ENCODE data around the gene CEP350. TPM values are rescaled to one million over a fixed set of nuclear protein-coding genes. Genes with fewer than 3 reads are reported as not detected.

CEP350 gene
- total and polyA plus RNA-seq, 2 of the 4 experiments (the other 2 are of a cell fraction): 5.0 to 36.4 TPM

DNA sequence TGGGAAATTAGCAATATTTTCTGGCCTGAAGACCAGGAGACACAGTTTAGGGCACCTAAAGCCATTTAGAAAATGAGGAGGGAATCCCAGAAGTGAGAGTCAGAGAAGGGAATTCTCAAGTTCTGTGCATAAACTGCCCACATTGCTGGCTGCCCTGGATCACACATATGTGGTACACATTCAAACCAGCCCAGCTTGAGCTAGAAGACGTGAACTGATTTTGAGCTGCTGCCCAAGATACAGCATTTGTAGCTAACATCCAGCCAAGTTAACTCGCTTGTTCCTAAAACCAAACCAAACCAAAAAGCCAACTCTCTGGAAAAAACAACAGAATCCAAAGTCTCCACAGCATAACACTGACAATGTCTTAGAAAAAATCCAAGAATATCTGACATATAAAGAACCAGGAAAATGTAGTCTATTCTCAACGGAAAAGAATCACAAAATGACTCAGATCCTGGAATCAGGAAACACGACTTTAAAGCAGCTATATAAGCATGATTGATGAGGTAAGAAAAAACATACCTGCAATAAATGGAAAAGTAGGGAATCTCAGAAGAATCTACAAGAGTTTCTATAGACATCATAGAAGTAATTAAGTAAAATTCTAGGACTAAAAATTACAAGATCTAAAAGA is 181.8 kb downstream of the CEP350 start:
- Histone ChIP-seq H4K8ac (ENCODE audit: low read depth in 2 of 2, low read length in 2 of 2) (peak overlapping the region; percentile 11 to 69; a peak in 3 of 4 replicates), H3K9ac (ENCODE audit: low read depth, low read length) (peak overlapping the region; percentile 4; the same call in 1 of the 2 replicates), H3K9me3 (ENCODE audit: control insufficient read depth, insufficient read depth, low read length) (peaks cover 3% of the 10 kb centered on the region), H2AFZ (replicated peaks; ENCODE audit: low read length, poor library complexity) (peak overlapping the region; percentile 75), H2AK5ac (ENCODE audit: low read depth, low read length) (peak overlapping the region; percentile 31; the same call in 1 of the 2 replicates), H2AK9ac (replicated peaks; ENCODE audit: low read depth, low read length, poor library complexity) (no peak overlapping the region), H3K4me1 (ENCODE audit: control insufficient read depth, insufficient read depth, low read length) (peaks cover 12% of the 10 kb centered on the region), H4K5ac (ENCODE audit: low read depth, low read length) (peak overlapping the region; percentile 93), H2BK5ac (ENCODE audit: low read depth, low read length, poor library complexity, severe bottlenecking) (peak overlapping the region; percentile 83), H3K27me3 (ENCODE audit: control insufficient read depth, insufficient read depth, low read length) (no peaks in the 10 kb centered on the region), H4K20me1 (ENCODE audit: insufficient read depth, low read length) (no peaks in the 10 kb centered on the region), H3K4me3 (ENCODE audit: insufficient read depth, low read depth, low read length) (no peak overlapping the region), H2BK120ac (ENCODE audit: low read depth, low read length) (peak overlapping the region; percentile 78), H3K4me2 (ENCODE audit: low read depth, low read length) (no peak overlapping the region), H3K56ac (ENCODE audit: extremely low read depth, insufficient read depth, low read length) (peak overlapping the region; percentile 62), H3K27ac (ENCODE audit: insufficient read depth, low read length) (peak overlapping the region; percentile 80), H2BK20ac (ENCODE audit: low read depth, low read length) (peak overlapping the region; percentile 67), H3K79me1 (ENCODE audit: low read depth in 1 of 2, low read length in 2 of 2) (no peaks in the 10 kb centered on the region), H3K36me3 (ENCODE audit: control insufficient read depth, insufficient read depth, low read length) (no peaks in the 10 kb centered on the region), H3K14ac (replicated peaks; ENCODE audit: low read depth, low read length) (peak overlapping the region; percentile 75), H3K23ac (ENCODE audit: low read depth, low read length) (0 out of 2 replicates have a peak overlapping the region, but pooled peaks have one; percentile 64), H3K4ac (ENCODE audit: low read depth, low read length) (peak overlapping the region; percentile 76), H4K91ac (ENCODE audit: insufficient read depth, low read depth, low read length) (peak overlapping the region; percentile 35), H3K9me1 (ENCODE audit: insufficient read depth, low read length) (0 out of 2 replicates have a peak, but pooled peaks cover 6% of the 10 kb centered on the region), H3K18ac (ENCODE audit: low read depth, low read length) (peak overlapping the region; percentile 97), H2BK15ac (ENCODE audit: low read depth, low read length) (peak overlapping the region; percentile 72; the same call in 2 of the 3 replicates)
- DNase-seq (peak; percentile 35), ATAC-seq (ENCODE audit: low read depth) (no peak)
- BruUV-seq (replicated peaks): no TSS peak
- dilution Hi-C loops (cut with HindIII; ENCODE audit: low sequenced_read_pairs, unreplicated experiment) (no loop called here), intact Hi-C loops (cut with micrococcal nuclease) (no loop called here), in situ Hi-C loops (cut with MboI; ENCODE audit: low sequenced_read_pairs) (no loop called here)
- TF ChIP-seq RFX5 (IDR thresholded peaks at IDR 0.05; ENCODE audit: low read depth, low read length): no peak
- TF ChIP-seq MXI1 (IDR thresholded peaks at IDR 0.05; ENCODE audit: borderline replicate concordance, low read depth, low read length): no peak
- TF ChIP-seq, protein P1, sequence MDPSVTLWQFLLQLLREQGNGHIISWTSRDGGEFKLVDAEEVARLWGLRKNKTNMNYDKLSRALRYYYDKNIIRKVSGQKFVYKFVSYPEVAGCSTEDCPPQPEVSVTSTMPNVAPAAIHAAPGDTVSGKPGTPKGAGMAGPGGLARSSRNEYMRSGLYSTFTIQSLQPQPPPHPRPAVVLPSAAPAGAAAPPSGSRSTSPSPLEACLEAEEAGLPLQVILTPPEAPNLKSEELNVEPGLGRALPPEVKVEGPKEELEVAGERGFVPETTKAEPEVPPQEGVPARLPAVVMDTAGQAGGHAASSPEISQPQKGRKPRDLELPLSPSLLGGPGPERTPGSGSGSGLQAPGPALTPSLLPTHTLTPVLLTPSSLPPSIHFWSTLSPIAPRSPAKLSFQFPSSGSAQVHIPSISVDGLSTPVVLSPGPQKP (IDR thresholded peaks at IDR 0.05; ENCODE audit: borderline replicate concordance, low read depth, low read length): no peak
- no peak for TF ChIP-seq MAFK (IDR thresholded peaks at IDR 0.05; ENCODE audit: low read depth, low read length)
- TF ChIP-seq, protein P2, sequence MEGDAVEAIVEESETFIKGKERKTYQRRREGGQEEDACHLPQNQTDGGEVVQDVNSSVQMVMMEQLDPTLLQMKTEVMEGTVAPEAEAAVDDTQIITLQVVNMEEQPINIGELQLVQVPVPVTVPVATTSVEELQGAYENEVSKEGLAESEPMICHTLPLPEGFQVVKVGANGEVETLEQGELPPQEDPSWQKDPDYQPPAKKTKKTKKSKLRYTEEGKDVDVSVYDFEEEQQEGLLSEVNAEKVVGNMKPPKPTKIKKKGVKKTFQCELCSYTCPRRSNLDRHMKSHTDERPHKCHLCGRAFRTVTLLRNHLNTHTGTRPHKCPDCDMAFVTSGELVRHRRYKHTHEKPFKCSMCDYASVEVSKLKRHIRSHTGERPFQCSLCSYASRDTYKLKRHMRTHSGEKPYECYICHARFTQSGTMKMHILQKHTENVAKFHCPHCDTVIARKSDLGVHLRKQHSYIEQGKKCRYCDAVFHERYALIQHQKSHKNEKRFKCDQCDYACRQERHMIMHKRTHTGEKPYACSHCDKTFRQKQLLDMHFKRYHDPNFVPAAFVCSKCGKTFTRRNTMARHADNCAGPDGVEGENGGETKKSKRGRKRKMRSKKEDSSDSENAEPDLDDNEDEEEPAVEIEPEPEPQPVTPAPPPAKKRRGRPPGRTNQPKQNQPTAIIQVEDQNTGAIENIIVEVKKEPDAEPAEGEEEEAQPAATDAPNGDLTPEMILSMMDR (conservative IDR thresholded peaks at IDR 0.05; ENCODE audit: low read depth, low read length): no peak
- no peak for TF ChIP-seq RAD21 (IDR thresholded peaks at IDR 0.05; ENCODE audit: low read length)
- no peak for TF ChIP-seq POLR2A (IDR thresholded peaks at IDR 0.05; ENCODE audit: low read depth, low read length)
- TF ChIP-seq, protein P3, sequence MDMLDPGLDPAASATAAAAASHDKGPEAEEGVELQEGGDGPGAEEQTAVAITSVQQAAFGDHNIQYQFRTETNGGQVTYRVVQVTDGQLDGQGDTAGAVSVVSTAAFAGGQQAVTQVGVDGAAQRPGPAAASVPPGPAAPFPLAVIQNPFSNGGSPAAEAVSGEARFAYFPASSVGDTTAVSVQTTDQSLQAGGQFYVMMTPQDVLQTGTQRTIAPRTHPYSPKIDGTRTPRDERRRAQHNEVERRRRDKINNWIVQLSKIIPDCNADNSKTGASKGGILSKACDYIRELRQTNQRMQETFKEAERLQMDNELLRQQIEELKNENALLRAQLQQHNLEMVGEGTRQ (IDR thresholded peaks at IDR 0.05; ENCODE audit: low read depth, low read length): no peak
- no peak for TF ChIP-seq MAZ (IDR thresholded peaks at IDR 0.05; ENCODE audit: borderline replicate concordance, low read depth, low read length)
- no peak for TF ChIP-seq FOS (IDR thresholded peaks at IDR 0.05; ENCODE audit: low read depth, low read length)
- TF ChIP-seq BHLHE40 (IDR thresholded peaks at IDR 0.05; ENCODE audit: low read depth, low read length): no peak
- no CpG with 5 or more reads among the region's 4 CpGs for WGBS, 2 experiments (ENCODE audit: extremely low coverage in 2 of 2, insufficient read length in 1 of 2)
- POLR2A ChIA-PET (ENCODE audit: unreplicated experiment): no interaction called here
- CTCF ChIA-PET: interaction anchor here (1.3 to 1.4 kb wide), 2 partner anchors 8 to 13 kb away, joined by 4 read pairs; no protein-coding TSS in a partner anchor
